B cell (primary cell): Measurements from ENCODE around the gene GRM2. TPM values are rescaled to one million over a fixed set of nuclear protein-coding genes. Genes with fewer than 3 reads are reported as not detected.

ENCODE experiments used
- ATAC-seq: fragments of 200-7000 bp; cut with Tn5 transposase; one replicate; pipeline ENCODE4 v1.10.0; 2021; ENCODE audit warnings: low read depth, mild to moderate bottlenecking, moderate number of reproducible peaks, moderate library complexity
- CTCF ChIA-PET: fragments of 350-600 bp; sonication (Branson Sonifier 250); formaldehyde crosslinking; loops from one replicate; lab custom pipeline; 2021; ENCODE audit warnings: antibody characterized with exemption, inconsistent platforms; lab: Charles Lee
- POLR2A ChIA-PET: fragments of 350-600 bp; sonication (Branson Sonifier 250); formaldehyde crosslinking; loops from one replicate; lab custom pipeline; 2021; ENCODE audit warnings: antibody characterized with exemption; lab: Charles Lee
- DNase-seq: peaks from one replicate; pipeline ENCODE4 v3.0.0; 2013
- H2AFZ ChIP-seq: 2 replicates; pipeline ENCODE4 v1.6.1; 2012; ENCODE audit warnings: mild to moderate bottlenecking, low read depth, low read length; ENCODE audit not compliant: insufficient read depth, poor library complexity, severe bottlenecking
- H3K27ac ChIP-seq, 2 donors: 1 replicate in 1 of 2; 2 replicates in 1 of 2; pipeline ENCODE4 v1.5.1; 2012 to 2013; ENCODE audit warnings: low read length in 2 of 2, mild to moderate bottlenecking in 2 of 2, moderate library complexity in 1 of 2
- H3K27me3 ChIP-seq, 4 experiments: fragments of 200-600 bp in 1 of 4; sonication (generic) in 1 of 4; replicated peaks in 1 of 4; 1 replicate in 2 of 4; 2 replicates in 2 of 4; pipeline versions ENCODE4 v1.6.1 to v1.7.0; 2013 to 2016; ENCODE audit warnings: low read length in 3 of 4, mild to moderate bottlenecking in 2 of 4, mixed read lengths in 1 of 4, moderate library complexity in 1 of 4; ENCODE audit not compliant: insufficient read depth in 4 of 4, control insufficient read depth in 3 of 4; ENCODE audit errors: control extremely low read depth in 1 of 4
- H3K36me3 ChIP-seq, 2 experiments: replicated peaks in 1 of 2; 1 replicate in 1 of 2; 2 replicates in 1 of 2; pipeline versions ENCODE4 v1.6.1 to v1.7.1; 2013; ENCODE audit warnings: low read length in 1 of 2; ENCODE audit not compliant: insufficient read depth in 2 of 2, control insufficient read depth in 1 of 2; ENCODE audit errors: control extremely low read depth in 1 of 2, extremely low read depth in 1 of 2
- H3K4me1 ChIP-seq, 2 donors: fragments of 200-600 bp in 1 of 2; sonication (generic) in 1 of 2; 1 replicate in 1 of 2; 2 replicates in 1 of 2; pipeline versions ENCODE4 v1.5.1 to v1.6.1; 2013 to 2017; ENCODE audit warnings: low read length in 2 of 2; ENCODE audit not compliant: control insufficient read depth in 2 of 2, insufficient read depth in 2 of 2
- H3K4me2 ChIP-seq: replicated peaks from 2 replicates; pipeline ENCODE3; 2012; ENCODE audit warnings: mild to moderate bottlenecking, low read depth, low read length; ENCODE audit not compliant: poor library complexity, severe bottlenecking
- H3K4me3 ChIP-seq, 5 experiments: fragments of 200-600 bp in 1 of 5; sonication (generic) in 1 of 5; 1 replicate in 3 of 5; 2 replicates in 2 of 5; pipeline versions ENCODE4 v1.5.1 to v1.7.0; 2011 to 2016; ENCODE audit warnings: low read length in 4 of 5, mild to moderate bottlenecking in 4 of 5, low read depth in 2 of 5, control low read depth in 1 of 5, moderate library complexity in 1 of 5; ENCODE audit not compliant: insufficient read depth in 1 of 5; ENCODE audit errors: control extremely low read depth in 1 of 5, extremely low read depth in 1 of 5
- H3K79me2 ChIP-seq: fragments of 200-600 bp; sonication (generic); one replicate; pipeline ENCODE4 v1.6.0; 2016; ENCODE audit warnings: low read length; ENCODE audit not compliant: control insufficient read depth, insufficient read depth
- H3K9ac ChIP-seq: fragments of 200-600 bp; sonication (generic); 2 replicates; pipeline ENCODE4 v1.6.1; 2017; ENCODE audit warnings: mild to moderate bottlenecking, low read length, moderate library complexity
- H3K9me3 ChIP-seq, 3 donors: one replicate each; pipeline versions ENCODE4 v1.6.1 to v1.7.1; 2013; ENCODE audit warnings: low read length in 2 of 3; ENCODE audit not compliant: control insufficient read depth in 2 of 3, insufficient read depth in 1 of 3; ENCODE audit errors: control extremely low read depth in 1 of 3
- H4K20me1 ChIP-seq: 2 replicates; pipeline ENCODE4 v1.6.0; 2012; ENCODE audit warnings: mild to moderate bottlenecking, low read length; ENCODE audit not compliant: insufficient read depth, control insufficient read depth, poor library complexity, severe bottlenecking
- H3K27ac Mint-ChIP-seq: one replicate; pipeline ENCODE4 v1.8.0; 2021; ENCODE audit warnings: mixed read lengths
- H3K27me3 Mint-ChIP-seq: one replicate; pipeline ENCODE4 v1.8.0; 2021; ENCODE audit warnings: mixed read lengths
- H3K4me1 Mint-ChIP-seq: one replicate; pipeline ENCODE4 v1.8.0; 2021; ENCODE audit warnings: mixed read lengths
- H3K4me3 Mint-ChIP-seq: one replicate; pipeline ENCODE4 v1.8.0; 2021; ENCODE audit warnings: mixed read lengths
- H3K9me3 Mint-ChIP-seq: one replicate; pipeline ENCODE4 v1.8.0; 2022; ENCODE audit warnings: mixed read lengths; ENCODE audit not compliant: insufficient read depth
- CTCF ChIP-seq: fragments of 200-600 bp; IDR thresholded peaks from one replicate; pipeline ENCODE4 v1.8.0; 2022; ENCODE audit warnings: antibody characterized with exemption, mild to moderate bottlenecking
- EZH2 ChIP-seq: IDR thresholded peaks from 2 replicates; pipeline ENCODE4 v1.6.1; 2012; ENCODE audit warnings: borderline replicate concordance, low read depth, mild to moderate bottlenecking, moderate library complexity, low read length; ENCODE audit not compliant: insufficient read depth, poor library complexity, severe bottlenecking
- WGBS: methylation state at CpG from one replicate; pipeline ENCODE4 v1.1.5; 2013; ENCODE audit warnings: missing lambda C conversion rate; ENCODE audit not compliant: insufficient coverage; 5-methylcytosine and 5-hydroxymethylcytosine counted together
- intact Hi-C: fragments of 100-400 bp; cut with micrococcal nuclease; formaldehyde crosslinking; loops from one replicate; pipeline ENCODE4 v1.10.0; 2022
- polyA plus RNA-seq: library from polyadenylated mRNA; depleted of rRNA; stranded (reverse); fragments of >200 nt; gene quantifications from 2 replicates; pipeline ENCODE4 v1.2.3, GENCODE V29; 2012
- total RNA-seq, 2 donors: library from RNA; stranded (reverse); fragments of 120-200 nt in 1 of 2; gene quantifications; 1 replicate in 1 of 2; 2 replicates in 1 of 2; pipeline versions ENCODE4 v1.2.3 to v1.2.4, GENCODE V29; 2013 to 2022

The GRM2 gene
- total and polyA plus RNA-seq, 2 donors (not counting 1 experiment from before 2014, with no cell fraction given): 0.86 to 2.8 TPM

- ATAC-seq: no peak
- no peaks in the 10 kb centered on the region for H3K9me3 ChIP-seq
- H2AFZ ChIP-seq: peak overlapping the region; percentile 57
- H3K79me2 ChIP-seq: no peaks in the 10 kb centered on the region
- CTCF ChIA-PET: no interaction called here
- Mint-ChIP-seq H3K4me3 (no peak overlapping the region), H3K9me3 (no peaks in the 10 kb centered on the region), H3K4me1 (peaks cover 7% of the 10 kb centered on the region), H3K27ac (no peak overlapping the region), H3K27me3 (peaks cover 2% of the 10 kb centered on the region)
- H3K36me3 ChIP-seq: no peaks in the 10 kb centered on the region
- POLR2A ChIA-PET: no interaction called here
- 32% methylated on average over 2 of the region's 8 CpGs for WGBS
- no peak overlapping the region for H3K27ac ChIP-seq
- peak overlapping the region; percentile 3 for H3K4me2 ChIP-seq
- H3K4me1 ChIP-seq: peaks cover 9 to 11% of the 10 kb centered on the region in 2 donors
- intact Hi-C loops: no loop called here
- H3K27me3 ChIP-seq: no peaks in the 10 kb centered on the region
- H4K20me1 ChIP-seq: no peaks in the 10 kb centered on the region
- DNase-seq: no peak
- no peak overlapping the region for H3K4me3 ChIP-seq
- TF ChIP-seq CTCF (no peak), EZH2 (no peak)
- no peak overlapping the region for H3K9ac ChIP-seq
Observed at GRCh38 chr3:51721062-51721745, 14.3 kb downstream of the GRM2 start.

- Mint-ChIP-seq H3K27ac (no peak overlapping the region), H3K4me3 (no peak overlapping the region), H3K27me3 (no peaks in the 10 kb centered on the region), H3K9me3 (no peaks in the 10 kb centered on the region), H3K4me1 (peaks cover 6% of the 10 kb centered on the region)
- WGBS: 74% methylated on average over 3 of the region's 4 CpGs
- Histone ChIP-seq H4K20me1 (no peaks in the 10 kb centered on the region), H3K79me2 (no peaks in the 10 kb centered on the region), H3K9ac (no peak overlapping the region), H3K4me1 (peaks cover 9 to 11% of the 10 kb centered on the region in 2 donors), H3K9me3 (no peaks in the 10 kb centered on the region), H3K27me3 (no peaks in the 10 kb centered on the region), H3K4me3 (no peak overlapping the region), H3K4me2 (no peak overlapping the region), H3K36me3 (no peaks in the 10 kb centered on the region), H3K27ac (no peak overlapping the region), H2AFZ (no peak overlapping the region)
- ChIA-PET CTCF (no interaction called here), POLR2A (interaction anchor here (0.5 kb wide), 1 partner anchor 12 kb away, joined by 3 read pairs; no protein-coding TSS in a partner anchor)
- ATAC-seq (no peak), DNase-seq (no peak)
- intact Hi-C loops: no loop called here
- TF ChIP-seq EZH2 (no peak), CTCF (no peak)
Observed at GRCh38 chr3:51722362-51722761, 15.5 kb downstream of the GRM2 start.
